HG03378 (cell line): ENCODE data around the gene TTC12.

Experiments used
- ATAC-seq: cut with Tn5 transposase; IDR thresholded peaks from one replicate; pipeline ENCODE4 v1.9.1; 2021; ENCODE audit warnings: mild to moderate bottlenecking, moderate library complexity; ENCODE audit not compliant: unreplicated experiment

Gene TTC12, protein sequence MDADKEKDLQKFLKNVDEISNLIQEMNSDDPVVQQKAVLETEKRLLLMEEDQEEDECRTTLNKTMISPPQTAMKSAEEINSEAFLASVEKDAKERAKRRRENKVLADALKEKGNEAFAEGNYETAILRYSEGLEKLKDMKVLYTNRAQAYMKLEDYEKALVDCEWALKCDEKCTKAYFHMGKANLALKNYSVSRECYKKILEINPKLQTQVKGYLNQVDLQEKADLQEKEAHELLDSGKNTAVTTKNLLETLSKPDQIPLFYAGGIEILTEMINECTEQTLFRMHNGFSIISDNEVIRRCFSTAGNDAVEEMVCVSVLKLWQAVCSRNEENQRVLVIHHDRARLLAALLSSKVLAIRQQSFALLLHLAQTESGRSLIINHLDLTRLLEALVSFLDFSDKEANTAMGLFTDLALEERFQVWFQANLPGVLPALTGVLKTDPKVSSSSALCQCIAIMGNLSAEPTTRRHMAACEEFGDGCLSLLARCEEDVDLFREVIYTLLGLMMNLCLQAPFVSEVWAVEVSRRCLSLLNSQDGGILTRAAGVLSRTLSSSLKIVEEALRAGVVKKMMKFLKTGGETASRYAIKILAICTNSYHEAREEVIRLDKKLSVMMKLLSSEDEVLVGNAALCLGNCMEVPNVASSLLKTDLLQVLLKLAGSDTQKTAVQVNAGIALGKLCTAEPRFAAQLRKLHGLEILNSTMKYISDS

DNA sequence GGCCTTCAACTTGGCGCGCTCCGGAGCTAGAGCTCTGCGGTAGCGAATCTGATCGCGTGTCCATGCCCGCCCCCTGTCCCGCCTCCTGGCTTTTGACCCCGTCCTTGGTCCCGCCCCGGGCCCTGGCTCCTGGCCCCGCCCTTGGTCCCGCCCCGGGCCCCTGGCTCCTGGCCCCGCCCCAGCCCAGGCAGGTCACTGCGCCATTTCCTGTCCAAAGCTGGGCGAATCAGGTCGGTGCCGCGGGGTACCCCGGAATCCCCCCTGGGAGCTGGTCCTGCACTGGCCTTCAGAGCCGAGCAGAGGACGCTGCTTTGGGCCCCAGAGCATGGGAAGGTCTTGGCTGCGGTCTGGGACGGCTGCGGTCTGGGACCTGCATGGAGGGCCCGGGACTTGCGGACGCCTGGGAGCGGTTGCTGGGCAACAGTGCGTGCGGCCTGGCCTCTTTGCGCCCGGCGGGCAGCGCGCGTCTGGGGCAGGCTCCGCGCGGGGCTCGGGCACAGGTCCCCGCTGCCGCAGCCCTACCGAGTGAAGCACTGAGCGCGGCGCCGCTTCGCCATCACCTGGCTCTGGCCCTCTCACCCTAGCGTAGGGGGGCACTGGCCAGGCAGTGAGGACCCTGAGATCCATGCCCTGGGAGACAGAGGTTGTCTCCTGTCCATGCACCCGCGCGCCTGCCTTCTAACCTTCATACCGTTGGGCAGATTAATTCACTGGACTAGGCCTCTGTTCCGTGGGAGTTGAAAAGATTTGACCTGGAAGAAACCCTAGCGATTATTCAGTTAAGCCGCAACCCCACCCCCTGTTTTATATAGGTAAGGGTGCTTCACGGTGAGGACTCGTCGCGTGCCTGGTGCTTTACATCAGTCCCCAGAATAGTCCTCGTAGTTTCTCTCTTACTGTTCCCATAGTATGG, at the start of gene TTC12:
TTC12 (plus strand) TSS at position 195 of the 913 bp plus-strand sequence. CDS start 1,675 bp downstream, outside the sequence.
- ATAC-seq: peak; percentile 89

DNA sequence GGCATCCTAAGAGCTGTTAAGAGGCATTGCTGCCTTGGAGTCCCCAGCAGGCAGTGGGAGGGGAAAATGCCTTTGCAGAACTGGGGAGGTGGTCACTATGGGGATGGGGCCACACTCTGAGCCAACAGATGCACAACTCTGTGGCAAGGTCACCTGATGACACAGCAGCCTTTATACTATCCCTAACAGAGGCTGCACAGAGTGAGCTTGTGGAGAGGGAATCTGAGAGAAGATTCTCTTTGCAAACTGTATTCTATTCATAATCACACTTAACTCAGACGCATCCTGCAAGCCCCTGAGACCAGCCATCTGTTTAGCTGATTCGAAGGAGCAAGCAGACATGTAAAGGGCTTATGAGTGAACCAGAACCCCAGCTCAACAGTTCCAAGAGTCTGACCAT, 49.0 kb upstream of the TTC12 start:
- no peak for ATAC-seq

DNA sequence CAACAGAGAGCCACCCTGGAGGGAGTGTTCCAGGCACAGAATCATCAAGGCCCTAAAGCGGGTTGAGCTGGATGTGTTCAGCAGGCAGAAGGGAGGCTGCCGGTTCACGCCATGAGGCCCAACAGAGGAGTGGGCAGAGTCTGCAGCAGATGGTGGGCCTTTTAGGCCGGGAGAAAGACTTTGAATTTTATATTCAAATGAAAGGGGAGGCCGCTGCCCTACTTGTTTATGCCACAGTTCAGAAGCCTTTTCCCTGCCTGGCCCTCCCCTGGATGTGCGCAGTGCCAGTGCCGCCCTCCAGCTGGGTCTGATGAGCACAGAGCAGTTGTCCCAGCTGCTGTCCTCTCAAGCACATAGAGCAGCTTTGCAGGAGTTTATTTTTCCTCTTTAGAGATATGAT, 46.9 kb upstream of the TTC12 start:
- no peak for ATAC-seq

DNA sequence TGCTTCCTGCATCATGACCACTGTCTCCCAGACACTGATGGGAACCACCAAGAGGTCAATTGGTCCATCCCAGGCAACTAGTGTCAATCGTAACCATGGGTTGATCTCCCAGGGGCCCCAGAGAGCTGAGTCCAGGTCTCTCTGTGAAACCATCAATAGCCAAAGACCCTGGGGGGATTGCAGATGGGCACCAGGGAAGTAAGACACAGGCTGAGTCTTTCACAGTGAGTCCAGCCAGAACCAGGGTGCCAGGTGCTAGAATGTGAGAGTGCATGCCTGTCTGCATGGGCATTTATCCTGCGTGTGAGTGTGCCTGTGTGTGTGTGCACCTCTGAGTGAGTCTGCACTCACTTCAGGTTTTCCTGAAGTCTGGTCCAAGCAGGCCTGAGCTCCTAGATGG, 45.3 kb upstream of the TTC12 start:
- ATAC-seq: no peak

DNA sequence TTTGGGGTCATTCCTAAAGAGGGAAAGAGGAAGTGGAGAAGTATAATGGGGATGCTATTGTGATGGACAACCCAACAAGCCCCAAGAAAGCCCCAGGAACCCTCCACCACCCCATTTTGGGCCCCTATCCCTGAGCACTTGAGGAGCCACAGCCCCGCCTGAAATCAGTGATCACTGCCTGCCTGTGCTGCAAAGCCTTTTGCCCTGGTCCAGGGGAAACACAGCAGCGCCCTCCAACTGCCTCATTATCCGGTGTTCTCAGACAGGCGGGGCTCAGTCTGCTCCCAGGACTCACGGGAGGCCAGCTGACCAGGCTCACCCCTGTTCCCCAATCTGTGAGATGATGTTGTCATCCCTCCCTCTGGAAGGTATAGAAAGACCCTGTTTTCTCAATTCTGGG, 44.7 kb upstream of the TTC12 start:
- ATAC-seq: no peak

DNA sequence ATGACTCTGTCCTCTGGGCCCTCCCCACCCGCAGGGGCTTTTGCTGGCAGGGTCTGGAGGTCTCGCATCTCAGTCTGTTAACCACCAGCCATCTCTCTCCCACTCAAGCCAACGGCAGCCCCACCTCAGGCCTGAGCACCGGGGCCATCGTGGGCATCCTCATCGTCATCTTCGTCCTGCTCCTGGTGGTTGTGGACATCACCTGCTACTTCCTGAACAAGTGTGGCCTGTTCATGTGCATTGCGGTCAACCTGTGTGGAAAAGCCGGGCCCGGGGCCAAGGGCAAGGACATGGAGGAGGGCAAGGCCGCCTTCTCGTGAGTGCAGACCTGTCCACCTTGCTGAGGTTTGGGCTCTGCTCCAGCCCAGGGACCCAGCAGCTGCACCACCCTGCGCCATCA, 44.3 kb upstream of the TTC12 start:
- ATAC-seq: no peak

DNA sequence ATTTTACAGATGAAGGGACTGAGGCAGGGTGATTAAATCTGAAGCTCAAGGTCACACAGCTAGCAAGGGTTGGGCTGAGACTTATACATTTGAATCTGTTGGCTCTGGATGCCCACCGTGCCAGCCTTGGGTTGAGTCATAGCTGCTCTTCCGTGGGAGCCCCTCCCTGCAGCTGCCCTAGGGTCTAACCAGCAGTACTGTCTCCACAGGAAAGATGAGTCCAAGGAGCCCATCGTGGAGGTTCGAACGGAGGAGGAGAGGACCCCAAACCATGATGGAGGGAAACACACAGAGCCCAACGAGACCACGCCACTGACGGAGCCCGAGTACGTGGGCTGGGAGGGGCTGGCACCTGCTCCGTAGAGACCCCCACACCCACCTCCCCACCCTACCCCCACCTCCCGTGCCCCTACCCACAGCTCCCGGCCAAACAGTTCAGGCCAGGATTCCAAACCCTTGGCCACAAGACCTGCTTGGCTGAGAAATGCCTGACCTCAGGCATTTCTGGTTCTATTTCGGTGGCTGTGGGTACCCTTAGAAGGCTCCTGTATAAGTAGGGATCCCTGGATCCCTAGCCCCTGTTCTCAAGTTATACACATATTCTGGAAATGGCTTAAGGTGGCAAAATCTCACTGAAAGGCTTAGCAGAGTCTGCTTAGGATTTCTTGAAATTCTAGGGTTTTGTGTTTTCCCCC, 42.7 kb upstream of the TTC12 start:
- no peak for ATAC-seq

DNA sequence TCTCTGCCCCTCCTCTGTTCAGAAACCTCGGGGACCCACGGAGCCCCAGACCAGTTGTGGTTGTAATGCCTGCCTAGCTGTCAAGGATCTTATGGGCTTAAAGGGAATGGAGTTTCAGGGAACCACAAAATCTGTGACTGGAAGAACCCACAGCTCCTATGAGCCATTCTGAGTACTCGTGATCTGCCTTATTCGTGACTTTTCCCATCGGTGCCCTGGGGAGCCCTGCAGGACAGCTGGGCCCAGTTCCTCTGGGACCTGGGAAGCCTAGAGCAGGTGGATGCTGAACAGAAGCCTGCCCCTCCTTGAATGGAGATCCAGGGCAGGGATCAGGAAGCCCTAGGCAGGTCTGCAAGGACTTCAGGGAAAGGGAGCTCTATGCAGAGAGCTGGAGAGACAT, 42.1 kb upstream of the TTC12 start:
- no peak for ATAC-seq

DNA sequence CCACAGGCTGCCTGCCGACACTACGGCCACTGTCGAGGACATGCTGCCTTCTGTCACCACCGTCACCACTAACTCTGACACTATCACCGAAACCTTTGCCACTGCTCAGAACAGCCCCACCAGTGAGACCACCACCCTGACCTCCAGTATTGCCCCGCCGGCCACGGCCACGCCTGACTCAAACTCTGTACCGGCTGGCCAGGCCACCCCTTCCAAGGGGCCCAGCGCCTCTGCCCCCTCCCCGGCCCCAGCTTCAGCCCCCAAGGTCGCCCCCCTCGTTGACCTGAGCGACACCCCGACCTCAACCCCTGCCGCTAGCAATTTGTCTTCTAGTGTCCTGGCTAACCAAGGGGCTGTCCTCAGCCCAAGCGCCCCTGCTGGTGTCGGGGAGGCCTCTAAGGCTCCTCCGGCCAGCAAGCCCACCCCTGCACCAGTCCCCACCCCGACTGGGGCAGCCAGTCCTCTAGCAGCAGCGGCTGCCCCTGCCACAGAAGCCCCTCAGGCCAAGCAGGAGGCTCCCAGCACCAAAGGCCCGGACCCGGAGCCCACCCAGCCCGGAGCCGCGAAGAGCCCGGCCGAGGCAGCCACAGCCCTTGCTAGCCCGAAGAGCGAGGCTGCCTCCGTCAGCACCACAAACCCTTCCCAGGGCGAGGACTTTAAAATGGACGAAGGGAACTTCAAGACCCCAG, 41.3 kb upstream of the TTC12 start:
- no peak for ATAC-seq

DNA sequence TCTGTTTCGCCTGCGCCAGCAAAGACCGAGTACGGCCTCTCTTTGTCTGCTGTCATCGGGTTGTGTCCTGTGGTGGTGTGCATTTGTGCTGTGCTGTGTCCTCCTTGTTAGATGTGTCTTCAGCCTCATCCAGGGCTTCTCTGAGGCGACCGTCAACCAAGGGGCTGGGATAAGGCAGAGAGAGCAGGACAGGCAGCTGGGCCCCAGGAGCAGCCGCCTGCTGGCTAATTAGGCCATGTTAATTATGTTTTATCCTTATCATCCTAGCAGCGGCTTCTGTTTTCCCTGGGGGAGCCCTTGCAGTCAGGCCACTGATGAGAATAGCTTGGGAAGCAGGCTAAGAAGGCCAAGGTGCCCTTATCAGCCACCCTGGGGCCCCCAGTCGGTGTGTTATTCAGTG, 40.7 kb upstream of the TTC12 start:
- ATAC-seq: no peak

DNA sequence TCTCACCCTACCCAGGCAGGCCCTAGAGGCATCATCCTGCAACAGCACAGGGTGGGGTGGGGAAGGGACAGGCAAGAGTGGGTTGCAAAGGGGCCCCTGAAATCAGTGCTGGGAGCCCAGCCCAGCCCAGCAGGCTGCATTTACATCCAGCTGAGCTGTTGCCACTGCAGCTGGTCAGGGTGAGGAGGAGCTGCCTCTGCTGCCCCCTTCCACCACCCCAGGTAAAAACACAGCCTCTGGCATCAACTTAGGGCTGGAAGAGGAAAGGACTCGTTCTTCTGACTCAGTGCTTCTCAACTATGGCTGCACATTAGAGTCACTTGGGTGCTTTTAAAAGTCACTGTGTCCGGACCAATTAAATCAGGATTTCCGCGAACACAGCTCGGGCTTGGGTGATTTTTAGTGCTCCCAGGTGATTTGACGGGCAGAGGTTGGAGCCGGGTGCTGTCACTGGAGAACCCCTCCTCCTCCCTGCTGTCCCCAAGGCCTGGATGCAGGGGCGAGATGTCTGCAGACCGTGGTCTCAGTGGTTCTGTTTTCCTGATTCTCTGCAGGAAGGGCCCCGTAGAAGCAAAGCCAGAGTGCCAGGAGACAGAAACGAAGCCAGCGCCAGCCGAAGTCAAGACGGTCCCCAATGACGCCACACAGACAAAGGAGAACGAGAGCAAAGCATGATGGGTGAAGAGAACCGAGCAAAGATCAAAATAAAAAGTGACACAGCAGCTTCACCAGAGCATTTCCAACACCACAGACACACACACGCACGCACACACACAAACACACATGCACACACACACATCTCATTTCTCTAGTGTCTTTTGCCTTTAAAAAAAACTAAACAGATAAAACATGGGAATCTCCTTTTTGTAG, 39.4 kb upstream of the TTC12 start:
- no peak for ATAC-seq

DNA sequence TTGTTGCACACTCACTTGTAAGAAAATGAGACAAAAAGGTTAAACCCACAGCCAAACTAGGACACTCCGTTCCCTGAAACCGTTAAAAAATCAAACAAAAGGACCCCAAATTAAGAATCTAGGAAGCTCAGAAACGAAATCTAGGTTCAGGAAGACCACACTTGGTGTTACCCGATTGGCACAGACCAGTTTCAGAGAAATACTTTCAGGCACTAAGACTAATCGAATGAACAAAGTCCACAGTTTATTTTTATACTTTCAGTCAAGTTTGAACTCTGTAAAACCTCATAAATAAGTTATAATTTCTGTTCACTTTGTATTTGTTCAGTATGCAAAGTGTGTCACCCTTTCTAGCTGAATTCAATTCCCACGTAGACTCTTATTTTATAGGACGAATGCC, 38.8 kb upstream of the TTC12 start:
- ATAC-seq: no peak

DNA sequence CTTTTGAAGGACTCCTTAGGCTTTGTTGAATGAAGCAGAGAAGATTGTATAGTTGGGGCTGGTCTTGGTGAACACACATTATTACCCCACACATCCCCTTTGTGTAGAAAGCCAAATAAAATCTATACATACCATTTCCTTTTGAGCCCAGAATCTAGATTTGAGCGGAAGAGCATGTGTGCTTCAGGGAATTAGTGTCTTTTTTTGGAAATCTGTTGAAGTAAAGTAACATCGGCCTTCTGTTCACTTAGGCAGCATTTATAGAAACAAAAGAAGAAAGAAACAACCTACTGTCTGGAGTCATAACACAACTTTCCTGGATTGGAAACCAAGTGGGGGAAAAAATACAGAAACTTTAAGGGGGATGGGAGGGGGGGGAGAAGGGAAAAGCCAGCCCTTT, 37.9 kb upstream of the TTC12 start:
- no peak for ATAC-seq

DNA sequence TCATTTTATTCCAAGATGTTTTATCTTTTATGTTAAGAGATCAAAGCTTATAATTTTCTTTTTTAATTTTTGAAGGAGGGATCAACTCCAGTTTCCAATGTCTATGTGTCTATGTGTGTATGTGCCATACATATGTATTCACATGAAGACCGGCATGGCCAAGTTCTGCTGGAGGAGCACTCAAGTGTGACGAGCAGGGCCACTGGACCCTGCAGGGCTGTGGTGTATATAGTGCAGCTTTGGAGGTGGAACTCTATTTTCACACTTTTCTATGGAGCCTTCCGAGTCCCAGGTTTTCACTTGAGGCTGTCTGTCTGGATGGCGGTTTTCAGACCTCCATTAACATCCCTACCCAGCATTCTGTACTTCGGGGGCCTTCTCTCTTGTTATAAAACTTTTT, 36.5 kb upstream of the TTC12 start:
- no peak for ATAC-seq

DNA sequence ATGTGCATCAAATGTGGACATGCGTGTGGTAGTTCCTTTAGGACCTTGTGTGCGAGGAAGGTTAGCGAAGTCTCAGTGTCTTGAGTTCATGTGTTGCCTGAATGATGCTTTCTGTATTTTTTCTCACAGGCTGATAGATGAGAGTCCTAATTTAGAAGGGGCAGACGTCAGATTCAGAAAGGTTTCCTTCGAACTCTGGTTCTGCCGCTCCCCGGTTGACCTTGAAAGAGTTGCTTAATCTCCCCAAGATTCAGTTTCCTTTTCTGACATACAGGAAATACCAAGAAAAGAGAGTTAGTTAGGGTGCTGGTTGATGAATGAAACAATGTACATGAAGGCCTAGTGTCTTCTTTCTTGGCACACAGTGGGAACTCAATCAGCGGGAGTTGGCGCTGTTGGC, 35.9 kb upstream of the TTC12 start:
- no peak for ATAC-seq

DNA sequence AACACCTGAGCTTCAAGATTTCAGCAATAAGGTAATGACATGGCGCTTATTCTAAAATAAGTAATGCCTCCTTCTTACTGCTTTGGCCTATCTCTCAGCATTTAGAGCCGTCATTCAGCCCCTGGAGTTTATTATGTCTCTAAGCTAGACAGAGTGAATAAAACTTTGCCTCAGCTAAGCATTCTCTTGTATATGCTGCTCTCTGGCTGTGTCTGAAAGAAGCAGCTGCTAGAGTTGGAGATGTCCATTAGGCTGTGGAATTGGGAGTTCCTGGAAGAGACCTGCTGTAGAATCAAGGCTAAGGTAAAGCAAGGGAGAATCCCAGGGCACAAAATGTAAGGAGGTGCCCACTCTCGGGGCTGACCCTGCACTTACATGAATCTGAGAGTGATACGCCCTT, 35.5 kb upstream of the TTC12 start:
- ATAC-seq: no peak

DNA sequence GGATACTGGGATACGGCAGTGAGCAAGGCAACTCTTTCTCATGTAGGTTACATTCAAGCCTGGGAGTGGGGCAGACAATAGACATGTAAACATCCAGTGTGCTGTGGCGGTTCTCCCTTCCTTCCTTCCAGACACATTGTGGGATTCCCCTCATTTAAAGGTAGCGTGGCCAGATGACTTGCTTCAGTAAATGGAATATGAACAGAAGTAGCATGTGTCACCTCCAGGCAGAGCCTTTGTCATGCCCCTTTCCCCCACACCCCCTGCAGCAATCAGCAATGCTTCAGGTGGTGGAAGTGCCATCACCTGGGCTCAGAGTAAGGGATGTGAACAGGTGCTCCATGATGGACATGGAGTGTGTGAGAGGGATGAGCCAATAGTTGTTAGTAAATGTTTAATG, 34.8 kb upstream of the TTC12 start:
- ATAC-seq: no peak

DNA sequence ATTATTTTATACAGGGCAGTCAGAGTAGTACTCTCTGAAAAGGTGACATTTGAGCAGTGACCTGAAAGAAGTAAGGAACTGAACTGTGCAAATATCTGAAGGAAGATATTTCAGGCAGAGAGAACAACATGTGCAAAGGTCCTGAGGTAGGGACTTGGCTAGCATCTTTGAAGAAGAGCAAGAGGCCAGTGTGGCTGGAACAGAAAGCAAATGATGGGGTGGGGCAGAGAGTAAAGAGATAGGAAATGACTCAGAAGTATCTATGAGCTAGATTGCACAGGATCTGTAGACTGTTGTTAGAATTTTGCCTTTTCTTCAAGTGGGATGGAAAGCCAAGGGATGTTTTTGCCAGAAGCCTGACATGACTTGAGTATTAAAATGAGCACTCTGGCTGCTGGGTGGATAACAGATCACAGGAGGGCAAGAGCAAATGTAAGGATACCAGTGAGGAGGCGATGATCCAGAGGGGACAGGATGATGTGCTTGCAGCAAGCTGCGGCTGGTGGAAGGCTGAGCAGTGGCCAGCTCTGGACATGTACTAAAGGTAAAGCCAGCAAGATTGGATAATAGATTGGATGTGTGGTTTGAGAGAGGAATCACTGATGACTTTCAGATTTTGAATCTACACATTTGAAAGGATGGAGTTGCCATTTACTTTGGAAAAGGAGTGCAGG, 33.2 kb upstream of the TTC12 start:
- no peak for ATAC-seq
